ENCODE data around the gene PRR12.

The PRR12 gene, protein sequence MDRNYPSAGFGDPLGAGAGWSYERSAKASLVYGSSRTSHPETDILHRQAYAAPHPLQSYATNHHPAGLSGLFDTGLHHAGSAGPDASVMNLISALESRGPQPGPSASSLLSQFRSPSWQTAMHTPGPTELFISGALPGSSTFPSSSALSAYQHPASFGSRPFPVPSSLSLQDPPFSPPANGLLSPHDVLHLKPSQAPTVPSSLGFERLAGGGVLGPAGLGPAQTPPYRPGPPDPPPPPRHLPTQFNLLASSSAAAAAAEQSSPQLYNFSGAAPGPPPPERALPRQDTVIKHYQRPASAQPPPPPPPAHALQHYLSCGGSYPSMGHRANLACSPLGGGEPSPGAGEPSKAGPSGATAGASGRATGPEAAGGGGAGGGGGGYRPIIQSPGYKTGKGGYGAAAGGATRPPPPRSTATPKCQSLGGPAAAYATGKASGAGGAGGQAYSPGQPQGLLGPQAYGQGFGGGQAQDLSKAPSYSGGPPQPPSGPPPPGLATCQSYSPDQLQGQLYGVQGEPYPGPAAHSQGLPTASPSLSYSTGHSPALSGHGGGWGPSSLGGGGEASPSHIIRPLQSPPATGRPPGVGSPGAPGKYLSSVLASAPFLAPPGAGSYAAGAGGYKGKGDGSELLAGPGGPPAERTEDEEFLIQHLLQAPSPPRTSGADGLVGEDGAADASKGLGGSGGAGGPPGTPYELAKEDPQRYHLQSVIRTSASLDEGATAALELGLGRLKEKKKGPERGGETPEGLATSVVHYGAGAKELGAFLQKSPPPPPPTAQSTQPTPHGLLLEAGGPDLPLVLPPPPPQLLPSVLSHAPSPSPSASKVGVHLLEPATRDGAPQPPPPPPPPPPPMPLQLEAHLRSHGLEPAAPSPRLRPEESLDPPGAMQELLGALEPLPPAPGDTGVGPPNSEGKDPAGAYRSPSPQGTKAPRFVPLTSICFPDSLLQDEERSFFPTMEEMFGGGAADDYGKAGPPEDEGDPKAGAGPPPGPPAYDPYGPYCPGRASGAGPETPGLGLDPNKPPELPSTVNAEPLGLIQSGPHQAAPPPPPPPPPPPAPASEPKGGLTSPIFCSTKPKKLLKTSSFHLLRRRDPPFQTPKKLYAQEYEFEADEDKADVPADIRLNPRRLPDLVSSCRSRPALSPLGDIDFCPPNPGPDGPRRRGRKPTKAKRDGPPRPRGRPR (N-terminal part only)

DNA sequence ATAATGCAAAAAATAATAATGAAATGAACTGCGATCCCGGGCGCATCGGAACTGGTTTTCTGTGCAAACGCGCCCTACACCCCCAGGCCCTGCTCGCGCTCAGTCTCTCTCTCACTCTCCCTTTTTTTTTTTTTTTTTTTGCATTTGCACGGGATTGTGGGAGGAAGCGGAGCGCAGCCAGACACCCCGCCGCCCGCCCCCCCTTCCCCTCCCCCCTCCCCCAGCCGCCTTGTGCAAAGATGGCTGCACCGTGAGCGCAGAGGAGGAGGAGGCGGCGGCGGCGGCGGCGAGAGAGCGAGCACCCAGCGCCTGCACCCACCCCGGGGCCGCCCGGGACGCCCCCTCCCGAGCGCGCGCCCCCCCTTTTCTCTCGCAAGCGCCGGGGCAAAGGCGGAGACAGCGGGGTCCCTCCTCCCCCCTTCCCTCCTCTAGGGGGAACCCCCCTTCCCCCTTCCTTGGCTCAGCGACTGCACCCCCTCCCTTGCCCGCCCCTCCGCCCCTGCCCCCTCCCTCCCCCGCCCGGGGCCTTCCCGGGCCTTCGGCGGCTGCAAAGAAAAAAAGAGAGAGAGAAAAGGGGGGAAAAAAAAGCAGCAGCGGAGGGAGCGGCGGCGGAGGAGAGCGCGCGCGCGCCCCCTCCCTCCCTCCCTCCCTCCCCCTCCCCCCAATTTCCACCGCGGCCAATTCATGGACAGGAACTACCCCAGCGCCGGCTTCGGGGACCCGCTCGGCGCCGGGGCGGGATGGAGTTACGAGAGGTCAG is at the start of gene PRR12:
Gene PRR12, plus strand, starts transcription at position 212 of the 760 bp plus-strand sequence. Its CDS starts 473 bp downstream, at position 685.
- in situ Hi-C loops (cut with HindIII; ENCODE audit: low sequenced_read_pairs), result no loop called here

DNA sequence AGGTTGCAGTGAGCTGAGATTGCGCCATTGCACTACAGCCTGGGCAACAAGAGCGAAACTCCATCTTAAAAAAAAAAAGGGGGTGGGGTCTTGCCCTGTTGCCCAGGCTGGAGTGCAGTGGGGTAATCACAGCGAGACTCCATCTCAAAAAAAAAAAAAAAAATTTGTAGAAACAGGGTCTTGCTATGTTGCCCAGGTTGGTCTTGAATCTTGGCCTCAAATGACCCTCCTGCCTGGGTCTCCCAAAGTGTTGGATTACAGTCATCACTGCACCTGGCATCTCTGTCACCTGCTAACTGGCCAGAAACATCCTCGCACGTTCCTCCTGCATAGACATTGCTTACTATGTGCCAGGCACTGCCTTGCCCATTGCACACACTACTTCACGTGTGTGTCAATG is 49.1 kb upstream of the PRR12 start:
- in situ Hi-C loops (cut with HindIII; ENCODE audit: low sequenced_read_pairs), result no loop called here

DNA sequence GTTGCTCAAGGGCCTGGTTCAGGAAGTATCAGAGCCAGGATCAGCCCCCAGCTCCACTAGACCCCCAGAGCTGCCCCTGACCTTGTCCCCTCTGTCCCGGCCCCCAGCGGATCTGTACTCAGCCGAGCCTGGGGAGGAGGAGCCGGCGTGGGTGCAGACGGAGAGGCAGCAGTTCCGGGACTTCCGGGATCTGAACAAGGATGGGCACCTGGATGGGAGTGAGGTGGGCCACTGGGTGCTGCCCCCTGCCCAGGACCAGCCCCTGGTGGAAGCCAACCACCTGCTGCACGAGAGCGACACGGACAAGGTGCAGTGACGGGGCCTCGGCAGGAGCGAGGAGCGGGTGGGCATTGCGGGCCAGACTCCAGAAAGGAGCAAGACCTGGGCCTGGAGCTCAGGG is 48.5 kb upstream of the PRR12 start:
- in situ Hi-C loops (cut with HindIII; ENCODE audit: low sequenced_read_pairs), result no loop called here

DNA sequence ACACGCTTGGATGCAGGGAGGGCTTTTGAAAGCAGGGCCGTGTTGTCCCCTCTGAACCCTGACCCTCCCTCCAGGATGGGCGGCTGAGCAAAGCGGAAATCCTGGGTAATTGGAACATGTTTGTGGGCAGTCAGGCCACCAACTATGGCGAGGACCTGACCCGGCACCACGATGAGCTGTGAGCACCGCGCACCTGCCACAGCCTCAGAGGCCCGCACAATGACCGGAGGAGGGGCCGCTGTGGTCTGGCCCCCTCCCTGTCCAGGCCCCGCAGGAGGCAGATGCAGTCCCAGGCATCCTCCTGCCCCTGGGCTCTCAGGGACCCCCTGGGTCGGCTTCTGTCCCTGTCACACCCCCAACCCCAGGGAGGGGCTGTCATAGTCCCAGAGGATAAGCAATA is 48.0 kb upstream of the PRR12 start:
- in situ Hi-C loops (cut with HindIII; ENCODE audit: low sequenced_read_pairs), result no loop called here

DNA sequence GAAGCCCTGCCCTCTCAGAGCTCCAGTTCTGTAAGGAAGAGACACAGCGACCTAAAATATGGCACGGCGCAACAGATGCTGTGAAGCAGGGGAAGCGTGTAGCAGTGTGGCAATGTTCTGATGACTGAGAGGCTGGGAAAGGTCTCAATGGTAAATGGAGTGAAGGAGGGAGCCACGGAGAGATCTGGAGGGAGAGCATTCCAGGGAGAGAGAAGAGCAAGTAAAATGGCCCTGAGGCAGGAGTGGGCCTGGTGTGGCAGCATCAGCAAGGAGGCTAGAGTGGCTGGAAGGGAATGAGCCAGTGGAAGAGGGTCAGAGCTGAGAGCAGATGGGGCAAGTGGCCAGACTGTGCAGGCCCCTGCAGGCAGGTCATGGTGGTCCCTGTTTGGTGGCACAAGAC is 46.8 kb upstream of the PRR12 start:
- in situ Hi-C loops (cut with HindIII; ENCODE audit: low sequenced_read_pairs), result no loop called here

DNA sequence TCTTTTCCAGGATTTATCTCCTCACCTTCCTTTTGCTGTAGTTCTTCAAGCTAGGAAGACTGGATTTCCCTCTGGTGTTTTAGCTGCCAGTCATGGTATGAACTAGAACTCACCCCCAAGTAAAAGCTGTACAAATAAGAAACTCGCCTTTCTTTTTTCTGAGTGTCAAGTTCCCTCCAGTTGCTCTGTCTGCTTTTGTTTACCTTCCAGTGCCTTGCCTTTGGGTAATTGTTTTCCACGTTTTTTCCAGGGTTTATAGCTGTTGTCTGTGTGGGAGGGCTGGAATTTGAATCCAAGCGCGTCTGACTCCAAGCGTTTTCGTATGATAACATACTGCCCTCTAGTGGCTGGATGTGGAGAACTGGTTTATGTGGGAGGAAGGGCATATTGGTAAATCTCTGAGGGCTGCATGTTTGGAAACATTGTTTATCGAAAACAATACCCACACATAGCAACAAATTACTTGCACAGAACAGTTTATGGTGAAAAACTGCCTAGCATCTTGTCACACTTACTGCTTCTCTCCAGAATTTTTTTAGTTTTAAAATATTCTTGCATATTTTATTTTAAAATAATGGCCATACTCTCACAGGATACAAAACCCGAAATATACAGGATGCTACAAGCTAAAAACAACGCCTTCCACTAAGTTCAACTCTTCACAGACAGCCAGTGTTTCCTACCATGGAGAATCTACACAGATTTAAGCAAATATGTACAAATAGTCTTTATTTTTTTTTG is 44.0 kb upstream of the PRR12 start:
- in situ Hi-C loops (cut with HindIII; ENCODE audit: low sequenced_read_pairs), result no loop called here

DNA sequence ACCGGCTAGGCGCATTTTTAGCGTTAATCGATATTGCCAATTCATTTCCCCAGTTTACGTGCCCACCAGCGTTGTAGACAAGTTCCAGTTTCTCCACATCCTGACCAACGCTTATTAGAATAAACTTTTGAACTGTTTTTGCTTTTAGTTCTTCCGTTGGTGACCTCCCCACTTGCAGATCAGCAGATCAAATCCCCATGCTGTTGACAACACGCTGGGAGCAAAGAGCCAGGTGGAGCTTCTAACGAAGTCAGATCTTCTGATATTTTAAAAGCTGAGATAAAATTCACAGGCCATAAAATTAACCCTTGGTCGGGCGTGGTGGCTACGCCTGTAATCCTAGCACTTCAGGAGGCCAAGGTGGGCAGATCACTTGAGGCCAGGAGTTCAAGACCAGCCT is 41.9 kb upstream of the PRR12 start:
- in situ Hi-C loops (cut with HindIII; ENCODE audit: low sequenced_read_pairs), result no loop called here

DNA sequence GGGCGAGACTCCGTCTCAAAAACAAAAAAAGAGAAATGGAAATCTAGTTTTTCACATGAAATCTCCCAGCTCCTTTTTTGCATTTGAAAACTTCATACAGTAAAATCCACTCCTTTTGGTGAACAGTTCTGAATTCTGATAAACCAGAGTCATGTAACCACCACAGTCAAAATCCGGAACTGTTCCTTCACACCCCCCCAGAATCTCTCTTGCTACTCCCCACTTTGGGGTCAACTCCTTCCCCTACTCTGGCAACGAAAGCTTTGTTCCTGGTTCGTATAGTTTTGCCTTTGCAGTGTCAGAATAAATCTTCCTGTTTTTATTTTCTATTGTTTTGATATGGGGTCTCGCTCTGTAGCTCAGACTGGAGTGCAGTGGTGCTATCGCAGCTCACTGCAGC is 39.5 kb upstream of the PRR12 start:
- in situ Hi-C loops (cut with HindIII; ENCODE audit: low sequenced_read_pairs), result no loop called here

DNA sequence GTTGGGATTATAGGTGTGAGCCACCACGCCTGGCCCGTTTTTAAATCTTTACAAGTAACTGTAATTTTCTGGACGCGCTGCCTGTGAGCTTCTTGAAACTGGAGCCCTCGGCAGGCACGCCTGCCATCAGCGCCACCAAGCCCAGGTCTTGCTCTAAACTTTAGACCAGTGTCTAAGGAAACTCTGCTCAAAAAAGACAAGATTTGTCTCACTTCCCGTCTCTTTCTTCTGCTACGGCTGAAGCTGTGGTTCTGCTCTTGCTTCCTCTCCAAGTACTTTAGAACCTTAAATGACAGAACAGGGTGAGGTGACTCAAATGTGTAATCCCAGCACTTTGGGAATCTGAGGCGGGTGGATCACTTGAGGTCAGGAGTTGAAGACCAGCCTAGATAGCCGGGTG is 38.2 kb upstream of the PRR12 start:
- in situ Hi-C loops (cut with HindIII; ENCODE audit: low sequenced_read_pairs), result no loop called here

DNA sequence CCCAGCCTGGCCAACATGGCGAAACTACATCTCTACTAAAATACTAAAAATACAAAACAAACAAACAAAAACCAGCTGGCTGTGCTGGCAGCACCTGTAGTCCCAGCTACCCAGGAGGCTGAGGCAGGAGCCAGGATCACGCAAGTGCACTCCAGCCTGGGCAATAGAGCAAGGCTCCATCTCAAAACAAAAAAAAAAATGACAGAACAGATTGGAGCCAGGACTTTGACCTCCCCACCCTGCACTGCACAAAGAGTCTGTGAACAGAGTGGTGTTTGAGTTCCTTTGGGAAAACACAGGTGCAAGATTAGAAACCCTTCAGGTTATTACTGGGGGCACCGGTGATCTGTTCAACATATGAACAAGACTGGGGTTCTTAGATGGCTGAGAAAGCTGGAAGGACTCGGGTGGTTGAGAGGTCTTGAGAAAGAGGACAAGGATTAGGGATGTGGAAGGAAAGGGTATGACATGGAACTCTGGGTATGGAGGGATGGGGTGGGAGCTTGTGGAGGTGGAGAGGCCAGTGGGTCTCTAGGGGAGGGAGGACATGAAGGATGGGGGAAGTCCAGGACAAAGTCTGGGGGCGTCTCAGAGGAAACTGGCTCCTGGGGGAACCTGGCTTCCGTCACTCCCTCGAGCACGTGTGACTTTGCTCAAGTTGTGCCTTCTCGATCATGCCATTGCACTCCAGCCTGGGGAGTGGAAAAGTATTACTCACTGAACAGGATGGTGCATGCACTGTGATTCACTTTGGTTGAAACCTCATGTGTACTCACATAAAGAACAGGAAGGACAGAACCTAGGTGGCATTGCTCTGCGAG is 37.3 kb upstream of the PRR12 start:
- in situ Hi-C loops (cut with HindIII; ENCODE audit: low sequenced_read_pairs), result no loop called here

DNA sequence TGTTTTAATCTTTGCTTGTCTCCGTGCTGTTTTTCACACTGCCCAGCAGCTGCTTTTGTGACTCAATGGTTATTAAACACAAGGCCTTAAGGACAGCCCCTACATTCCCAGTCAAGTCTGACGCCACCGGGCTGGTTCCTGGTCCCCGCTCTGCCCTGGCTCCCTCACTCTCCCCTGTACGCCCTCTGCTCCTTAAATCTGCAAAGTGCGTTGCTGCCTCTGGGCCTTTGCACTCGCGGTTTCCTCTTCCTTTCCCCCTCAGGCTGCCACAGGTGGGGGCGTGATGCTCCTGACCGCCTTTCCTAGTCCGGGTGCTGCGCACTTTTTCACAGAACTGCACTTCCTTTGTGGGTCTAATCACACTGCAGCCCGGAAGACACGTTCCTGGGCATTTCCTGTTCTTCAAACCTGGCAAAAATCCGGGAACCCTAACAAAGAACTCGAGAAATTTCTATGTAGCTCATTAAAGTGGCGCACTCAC is 36.2 kb upstream of the PRR12 start:
- in situ Hi-C loops (cut with HindIII; ENCODE audit: low sequenced_read_pairs), result no loop called here

DNA sequence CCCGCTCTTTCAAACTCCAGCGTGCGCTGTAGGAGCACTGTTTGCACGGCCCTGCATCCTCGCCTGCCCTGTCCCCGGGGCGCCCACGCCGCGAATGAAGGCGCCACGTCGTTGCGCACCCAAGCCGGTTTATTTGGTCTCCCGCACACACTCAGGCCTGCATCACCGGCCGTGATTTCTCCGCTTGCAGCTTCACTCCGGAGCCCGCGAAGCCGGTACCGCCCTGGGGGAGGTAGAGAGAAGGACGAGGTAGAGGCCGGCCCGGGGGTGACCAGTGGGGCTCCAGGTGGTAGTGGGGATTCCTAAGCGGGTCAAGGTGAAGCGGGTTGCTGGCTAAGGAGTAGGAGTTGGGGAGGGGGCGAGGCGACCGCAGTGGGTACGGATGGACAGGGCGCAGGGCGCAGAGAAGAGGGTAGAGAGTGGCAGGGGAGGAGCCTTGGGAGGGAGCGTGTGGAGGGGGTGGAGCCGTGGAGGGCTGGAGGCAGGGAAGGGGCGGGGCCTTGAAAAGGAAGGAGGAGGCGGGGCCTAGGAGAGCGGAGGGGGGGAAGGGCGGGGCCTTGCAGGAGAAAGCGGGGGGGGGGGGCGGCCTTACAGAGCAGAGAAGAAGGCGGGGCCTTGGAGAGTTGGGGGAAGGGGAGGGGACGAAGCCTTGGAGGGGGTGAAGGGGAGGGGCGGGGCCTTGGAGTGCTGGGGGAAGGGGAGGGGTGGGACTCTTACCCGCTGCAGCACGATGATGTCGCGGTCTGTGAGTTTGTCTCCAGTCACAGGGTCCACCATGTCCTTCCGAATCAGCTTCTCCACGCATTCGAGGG is 35.2 kb upstream of the PRR12 start:
- in situ Hi-C loops (cut with HindIII; ENCODE audit: low sequenced_read_pairs), result no loop called here

DNA sequence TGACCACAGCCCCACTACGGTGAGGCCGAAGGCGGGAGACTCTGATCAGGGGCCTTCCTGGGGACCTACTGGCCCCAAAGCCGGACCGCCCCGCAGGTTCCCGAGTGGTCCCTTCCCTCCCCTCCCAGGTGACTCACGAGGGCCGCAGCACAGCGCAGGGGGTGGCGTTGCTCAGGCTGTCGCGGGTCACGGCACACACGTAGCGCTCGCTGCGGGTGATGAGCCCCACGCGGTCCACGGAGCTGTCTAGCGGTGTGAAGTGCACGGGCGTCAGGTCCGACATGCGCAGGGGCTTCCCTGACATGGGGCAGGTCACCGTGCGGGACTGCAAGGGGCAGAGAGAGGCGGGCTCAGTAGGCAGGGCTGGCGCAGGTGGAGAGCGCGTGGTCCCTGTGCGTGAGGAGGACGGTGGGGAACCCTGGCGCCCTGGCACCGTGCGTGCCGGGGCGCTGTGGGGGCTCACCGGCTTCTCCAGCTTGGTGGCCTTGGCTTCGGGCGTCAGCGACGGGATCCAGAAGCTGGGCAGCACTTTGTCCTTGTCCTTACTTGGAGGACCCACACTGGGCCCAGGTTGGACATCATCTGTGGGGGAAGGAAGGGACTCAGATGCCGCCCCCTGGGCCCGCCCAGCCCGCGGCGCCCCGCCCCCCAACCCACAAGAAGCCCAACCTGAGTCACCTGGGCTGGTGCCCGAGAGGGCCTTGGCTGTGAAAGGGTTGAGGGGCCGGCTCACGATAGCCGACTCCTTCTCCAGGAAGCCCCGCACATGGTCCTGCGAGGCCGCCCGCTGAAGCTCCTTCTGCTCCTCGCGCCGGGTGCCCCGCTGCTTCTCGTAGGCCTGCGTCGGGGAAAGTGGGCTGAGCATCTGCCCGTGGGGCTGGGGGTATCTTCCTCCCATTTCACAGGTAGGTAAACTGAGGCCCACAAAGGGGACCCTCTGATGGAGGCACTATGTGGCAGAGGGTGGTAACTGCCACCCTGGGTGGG is 34.3 kb upstream of the PRR12 start:
- in situ Hi-C loops (cut with HindIII; ENCODE audit: low sequenced_read_pairs), result no loop called here

DNA sequence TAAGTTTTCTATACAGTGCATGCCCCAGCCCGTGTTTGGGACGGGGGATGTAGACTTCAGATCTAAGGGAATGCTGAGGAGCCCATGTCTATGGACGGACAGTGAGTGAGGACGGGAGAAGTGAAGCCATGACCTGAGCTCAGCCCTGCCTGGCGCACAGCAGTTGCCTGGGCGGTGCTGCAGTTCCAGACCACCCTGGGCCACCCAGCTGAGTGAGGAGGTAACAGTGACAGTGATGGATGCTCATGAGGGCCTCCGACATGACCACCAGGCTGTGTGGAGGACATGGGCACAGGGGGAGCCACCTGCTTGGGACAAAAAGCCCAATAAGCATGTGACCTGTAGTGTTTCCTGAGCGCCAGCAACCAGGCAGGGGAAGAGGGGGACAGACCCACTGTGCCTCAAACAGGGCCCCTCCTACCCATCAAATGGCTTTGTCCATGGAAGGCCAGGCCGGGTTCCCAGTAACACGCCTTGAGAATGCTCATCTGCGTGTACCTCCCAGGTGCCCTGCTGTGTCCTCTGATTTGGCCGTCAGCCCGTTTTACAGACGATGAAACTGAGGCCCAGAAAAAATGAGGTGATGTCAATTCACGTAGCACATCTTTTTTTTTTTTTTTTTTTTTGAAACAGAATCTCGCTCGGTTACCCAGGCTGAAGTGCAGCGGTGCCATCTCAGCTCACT is 33.2 kb upstream of the PRR12 start:
- in situ Hi-C loops (cut with HindIII; ENCODE audit: low sequenced_read_pairs), result no loop called here

DNA sequence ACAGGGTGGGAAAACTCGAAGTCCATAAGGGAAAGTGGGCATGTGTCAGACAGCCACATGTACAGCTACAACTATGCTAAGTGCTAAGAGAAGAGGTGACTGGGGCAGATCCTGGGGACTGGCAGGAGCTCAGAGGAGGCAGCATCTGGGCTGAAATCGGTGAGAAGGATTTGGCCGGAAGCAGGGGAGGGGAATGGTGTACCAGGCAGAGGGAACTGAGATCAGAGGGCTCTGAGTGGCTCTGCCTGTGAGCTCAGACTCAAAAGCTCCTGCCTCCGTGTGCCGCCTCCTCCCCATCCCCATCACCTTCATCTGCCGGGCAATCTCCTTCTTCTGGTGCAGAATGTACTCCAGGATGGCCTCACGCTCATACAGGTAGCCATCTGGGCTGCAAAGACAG is 32.4 kb upstream of the PRR12 start:
- in situ Hi-C loops (cut with HindIII; ENCODE audit: low sequenced_read_pairs), result no loop called here

DNA sequence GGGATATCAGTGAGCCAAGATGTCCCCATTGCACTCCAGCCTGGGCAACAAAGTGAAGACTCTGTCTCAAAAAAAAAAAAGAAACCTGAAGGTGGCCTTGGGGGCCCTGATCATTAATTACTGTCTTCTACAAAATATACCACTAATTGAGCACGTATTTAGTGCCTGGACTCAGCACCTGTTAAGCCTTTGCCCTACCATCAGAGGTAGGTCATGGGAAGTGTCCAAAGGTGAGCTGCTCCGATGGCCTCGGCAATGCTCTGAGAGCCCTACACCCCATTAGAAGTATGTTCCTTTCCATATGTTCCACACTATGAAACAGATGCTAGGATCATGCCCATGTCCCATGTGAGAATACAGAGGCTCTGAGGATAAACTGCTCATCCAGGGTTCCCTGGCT is 31.5 kb upstream of the PRR12 start:
- in situ Hi-C loops (cut with HindIII; ENCODE audit: low sequenced_read_pairs), result no loop called here

All from endothelial cell of hepatic sinusoid (primary cell).